Astrocyte of the cerebellum (primary cell): ENCODE data around the gene NPPA.

Experiments used
- DNase-seq: peaks from one replicate; pipeline ENCODE4 v3.0.0-alpha.2; 2011; ENCODE audit warnings: low read depth
- H3K4me3 ChIP-seq: 2 replicates; pipeline ENCODE4 v1.5.1; 2011; ENCODE audit warnings: mild to moderate bottlenecking, low read depth, low read length, moderate library complexity
- CTCF ChIP-seq: IDR thresholded peaks from 2 replicates; pipeline ENCODE4 v1.5.1; 2012; ENCODE audit warnings: low read length, low read depth, moderate library complexity, mild to moderate bottlenecking; ENCODE audit errors: missing control alignments
- in situ Hi-C: cut with HindIII; loops from 2 replicates; pipeline ENCODE4 v1.10.0; 2017; ENCODE audit warnings: low sequenced_read_pairs

The NPPA gene

GRCh38 chr1:11857164-11857851, 9.7 kb upstream of the NPPA start:
- TF ChIP-seq CTCF = no peak
- DNase-seq = no peak
- no peak overlapping the region for H3K4me3 ChIP-seq
- in situ Hi-C loops = no loop called here

GRCh38 chr1:11856698-11857097, 9.1 kb upstream of the NPPA start:
- H3K4me3 ChIP-seq = no peak overlapping the region
- in situ Hi-C loops = no loop called here
- TF ChIP-seq CTCF = no peak
- DNase-seq = no peak

- no peak for TF ChIP-seq CTCF
- no peak for DNase-seq
- H3K4me3 ChIP-seq = no peak overlapping the region
- in situ Hi-C loops = no loop called here
Observed at GRCh38 chr1:11855430-11855829, 7.8 kb upstream of the NPPA start.

GRCh38 chr1:11854519-11854918, 6.9 kb upstream of the NPPA start:
- in situ Hi-C loops = no loop called here
- TF ChIP-seq CTCF = no peak
- no peak for DNase-seq
- H3K4me3 ChIP-seq = no peak overlapping the region

- no peak for DNase-seq
- in situ Hi-C loops = no loop called here
- no peak for TF ChIP-seq CTCF
- no peak overlapping the region for H3K4me3 ChIP-seq
Observed at GRCh38 chr1:11851180-11851579, 3.6 kb upstream of the NPPA start.

GRCh38 chr1:11850156-11850555, 2.6 kb upstream of the NPPA start:
- TF ChIP-seq CTCF = no peak
- H3K4me3 ChIP-seq = no peak overlapping the region
- in situ Hi-C loops = no loop called here
- DNase-seq = no peak
